SJSA1 (cell line): ENCODE data around the gene GATC. TPM values are rescaled to one million over a fixed set of nuclear protein-coding genes. Genes with fewer than 3 reads are reported as not detected.
A peak's percentile ranks its signal among the peaks of the same experiment; 100 is the strongest.

ENCODE experiments used
- DNase-seq, 2 experiments: peaks; one replicate each; pipeline ENCODE4 v3.0.0-alpha.2; 2015 to 2020; ENCODE audit warnings: low spot score in 2 of 2, low read depth in 1 of 2
- H3K27ac ChIP-seq: fragments of 250-450 bp; sonication (Bioruptor Pico); 2 replicates; pipeline ENCODE4 v1.5.1; 2020; ENCODE audit warnings: mild to moderate bottlenecking, moderate library complexity
- H3K27me3 ChIP-seq: fragments of 250-450 bp; sonication (Bioruptor Pico); replicated peaks from 2 replicates; pipeline ENCODE4 v1.5.1; 2020; ENCODE audit warnings: mild to moderate bottlenecking, moderate library complexity
- H3K36me3 ChIP-seq: fragments of 250-450 bp; sonication (Bioruptor Pico); 2 replicates; pipeline ENCODE4 v1.5.1; 2020; ENCODE audit warnings: mild to moderate bottlenecking
- H3K4me1 ChIP-seq: fragments of 250-450 bp; sonication (Bioruptor Pico); replicated peaks from 2 replicates; pipeline ENCODE4 v1.6.1; 2021; ENCODE audit warnings: mild to moderate bottlenecking
- H3K4me3 ChIP-seq: fragments of 250-450 bp; sonication (Bioruptor Pico); 2 replicates; pipeline ENCODE4 v1.5.1; 2020; ENCODE audit warnings: mild to moderate bottlenecking
- H3K9me3 ChIP-seq: fragments of 250-450 bp; sonication (Bioruptor Pico); replicated peaks from 2 replicates; pipeline ENCODE4 v1.5.1; 2020; ENCODE audit warnings: mild to moderate bottlenecking
- total RNA-seq: library from RNA; depleted of rRNA; stranded (reverse); fragments of >200 nt; shearing (Covaris generic); gene quantifications from 2 replicates; pipeline ENCODE4 v1.2.3, GENCODE V29; 2014; rRNA removed

Gene GATC
- total RNA-seq: 16.3 and 20.2 TPM in 2 replicates

- DNase-seq: peak; percentile 73 to 88
- H3K27me3 ChIP-seq: no peaks in the 10 kb centered on the region
- H3K36me3 ChIP-seq: peaks cover 69% of the 10 kb centered on the region
These were observed at the start of gene GATC, which contains the start of gene TRIAP1 for GRCh38 chr12:120445911-120446843. Gene GATC (plus strand): TSS chr12:120446444. CDS start chr12:120446481, 37 bp downstream. Gene TRIAP1 (minus strand): TSS chr12:120446384. CDS start chr12:120446372, 12 bp downstream.

GRCh38 chr12:120397824-120398540 lies 48.3 kb upstream of the GATC start:
- H3K4me1 ChIP-seq: no peaks in the 10 kb centered on the region
- H3K9me3 ChIP-seq: no peaks in the 10 kb centered on the region
- no peak overlapping the region for H3K27ac ChIP-seq
- H3K36me3 ChIP-seq: no peaks in the 10 kb centered on the region
- no peak overlapping the region for H3K4me3 ChIP-seq
- H3K27me3 ChIP-seq: peaks cover 14% of the 10 kb centered on the region
- DNase-seq: no peak

More at GRCh38 chr12:120445911-120446843, at the start of gene GATC, which contains the start of gene TRIAP1:
- Histone ChIP-seq H3K9me3 (no peaks in the 10 kb centered on the region), H3K27ac (peak within 1 kb of the TSS; percentile 42), H3K4me3 (peak within 1 kb of the TSS; percentile 89), H3K4me1 (peaks cover 17% of the 10 kb centered on the region)

- H3K27ac ChIP-seq: no peak overlapping the region
- no peak for DNase-seq
- peaks cover 14% of the 10 kb centered on the region for H3K27me3 ChIP-seq
- no peaks in the 10 kb centered on the region for H3K4me1 ChIP-seq
- H3K9me3 ChIP-seq: no peaks in the 10 kb centered on the region
- no peaks in the 10 kb centered on the region for H3K36me3 ChIP-seq
- H3K4me3 ChIP-seq: no peak overlapping the region
These were observed 46.7 kb upstream of the GATC start for GRCh38 chr12:120399531-120399930.

- H3K9me3 ChIP-seq: no peaks in the 10 kb centered on the region
- H3K4me1 ChIP-seq: no peaks in the 10 kb centered on the region
- no peak overlapping the region for H3K4me3 ChIP-seq
- peaks cover under 1% of the 10 kb centered on the region; the same call in 1 of the 2 replicates for H3K27me3 ChIP-seq
- DNase-seq: no peak
- no peak overlapping the region for H3K27ac ChIP-seq
- H3K36me3 ChIP-seq: no peaks in the 10 kb centered on the region
These were observed 44.0 kb upstream of the GATC start for GRCh38 chr12:120402217-120402616.

GRCh38 chr12:120403869-120404268 lies 42.4 kb upstream of the GATC start:
- Histone ChIP-seq H3K4me1 (no peaks in the 10 kb centered on the region), H3K27me3 (no peaks in the 10 kb centered on the region; the same call in 1 of the 2 replicates), H3K27ac (no peak overlapping the region), H3K36me3 (no peaks in the 10 kb centered on the region), H3K4me3 (no peak overlapping the region), H3K9me3 (no peaks in the 10 kb centered on the region)
- no peak for DNase-seq

- Histone ChIP-seq H3K36me3 (no peaks in the 10 kb centered on the region), H3K4me1 (no peaks in the 10 kb centered on the region), H3K27ac (no peak overlapping the region), H3K4me3 (no peak overlapping the region), H3K27me3 (no peaks in the 10 kb centered on the region; the same call in 1 of the 2 replicates), H3K9me3 (no peaks in the 10 kb centered on the region)
- no peak for DNase-seq
These were observed 42.0 kb upstream of the GATC start for GRCh38 chr12:120404271-120404670.

- Histone ChIP-seq H3K4me1 (no peaks in the 10 kb centered on the region), H3K27ac (no peak overlapping the region), H3K9me3 (no peaks in the 10 kb centered on the region), H3K27me3 (no peaks in the 10 kb centered on the region; the same call in 1 of the 2 replicates), H3K36me3 (no peaks in the 10 kb centered on the region), H3K4me3 (no peak overlapping the region)
- DNase-seq: no peak
These were observed 40.2 kb upstream of the GATC start for GRCh38 chr12:120406069-120406468.

GRCh38 chr12:120406553-120406952 lies 39.7 kb upstream of the GATC start:
- no peaks in the 10 kb centered on the region for H3K4me1 ChIP-seq
- no peak for DNase-seq
- H3K36me3 ChIP-seq: no peaks in the 10 kb centered on the region
- H3K27ac ChIP-seq: no peak overlapping the region
- no peaks in the 10 kb centered on the region for H3K9me3 ChIP-seq
- no peaks in the 10 kb centered on the region; the same call in 1 of the 2 replicates for H3K27me3 ChIP-seq
- H3K4me3 ChIP-seq: no peak overlapping the region

GRCh38 chr12:120408771-120409170 lies 37.5 kb upstream of the GATC start:
- H3K27me3 ChIP-seq: no peaks in the 10 kb centered on the region; the same call in 1 of the 2 replicates
- no peak overlapping the region for H3K27ac ChIP-seq
- DNase-seq: no peak
- no peaks in the 10 kb centered on the region for H3K36me3 ChIP-seq
- H3K4me1 ChIP-seq: no peaks in the 10 kb centered on the region
- H3K9me3 ChIP-seq: no peaks in the 10 kb centered on the region
- no peak overlapping the region for H3K4me3 ChIP-seq

- no peaks in the 10 kb centered on the region for H3K4me1 ChIP-seq
- no peaks in the 10 kb centered on the region for H3K9me3 ChIP-seq
- no peak for DNase-seq
- no peak overlapping the region for H3K4me3 ChIP-seq
- H3K27me3 ChIP-seq: no peaks in the 10 kb centered on the region
- H3K36me3 ChIP-seq: no peaks in the 10 kb centered on the region
- no peak overlapping the region for H3K27ac ChIP-seq
These were observed 33.8 kb upstream of the GATC start for GRCh38 chr12:120412421-120412820.

GRCh38 chr12:120413901-120414695 lies 32.1 kb upstream of the GATC start:
- DNase-seq: no peak
- H3K36me3 ChIP-seq: no peaks in the 10 kb centered on the region
- H3K27ac ChIP-seq: no peak overlapping the region
- H3K9me3 ChIP-seq: no peaks in the 10 kb centered on the region
- H3K4me3 ChIP-seq: no peak overlapping the region
- peaks cover 4% of the 10 kb centered on the region; the same call in 1 of the 2 replicates for H3K27me3 ChIP-seq
- H3K4me1 ChIP-seq: no peaks in the 10 kb centered on the region

- no peak overlapping the region for H3K4me3 ChIP-seq
- H3K4me1 ChIP-seq: no peaks in the 10 kb centered on the region
- H3K36me3 ChIP-seq: no peaks in the 10 kb centered on the region
- no peak for DNase-seq
- H3K27ac ChIP-seq: no peak overlapping the region
- H3K27me3 ChIP-seq: peaks cover 13% of the 10 kb centered on the region; the same call in 1 of the 2 replicates
- no peaks in the 10 kb centered on the region for H3K9me3 ChIP-seq
These were observed 29.6 kb upstream of the GATC start for GRCh38 chr12:120416490-120417216.
